Activated gamma-delta T cell treated with anti-CD3 and anti-CD28 coated beads, Interleukin-2, amount 50 U/mL, for 16 hours (primary cell): ENCODE measurements around the gene LRRC2.
A peak's percentile ranks its signal among the peaks of the same experiment; 100 is the strongest.
"Not testable (repeated sequence)": the region's sequence is repeated elsewhere in the genome, so short reads cannot be mapped to it uniquely, and the experiment has no call there.

Source experiments
- DNase-seq: peaks from one replicate; pipeline ENCODE4 v3.0.0-alpha.2; 2020; ENCODE audit warnings: low read depth

The LRRC2 gene

DNA sequence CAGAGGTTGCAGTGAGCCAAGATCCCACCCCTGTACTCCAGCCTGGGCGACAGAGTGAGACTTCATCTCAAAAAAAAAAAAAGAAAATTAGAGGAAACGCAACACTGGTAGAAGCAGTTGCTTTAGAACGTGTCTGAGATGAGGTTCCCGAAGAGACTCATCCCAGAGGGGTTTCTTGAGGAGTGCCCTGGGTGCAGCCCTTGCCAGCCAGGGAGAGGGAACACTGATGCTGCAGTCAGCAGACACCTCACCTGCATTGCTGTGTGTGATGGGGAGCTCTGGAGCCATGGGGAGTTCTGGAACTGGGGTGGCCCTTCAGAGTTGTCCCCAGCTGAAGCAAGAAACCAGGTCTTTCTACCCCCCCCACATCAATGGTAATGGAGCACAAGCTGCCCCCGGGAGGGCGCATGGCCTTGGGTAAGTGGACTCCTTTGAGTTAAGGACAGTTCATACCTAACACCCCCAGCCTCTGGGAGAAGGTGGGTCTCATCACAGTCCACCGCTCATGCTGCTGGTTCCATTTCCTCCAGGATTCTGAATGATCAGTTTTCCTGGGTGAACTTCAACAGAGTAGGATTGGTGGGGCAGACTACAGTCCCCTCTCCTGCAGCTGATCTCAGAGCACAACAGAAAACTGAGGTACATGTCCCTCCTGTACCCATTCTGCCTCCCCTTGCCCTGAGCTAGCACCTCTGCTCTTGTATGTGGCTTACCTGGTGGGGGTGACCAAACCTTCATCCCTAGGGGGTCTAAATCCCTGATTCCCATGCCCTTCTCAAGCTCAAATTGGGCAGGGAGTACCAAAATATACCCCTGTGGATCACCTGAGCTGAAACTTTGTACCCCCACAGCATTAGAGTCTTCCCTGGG lies 18.7 kb upstream of the LRRC2 start:
- DNase-seq, result no peak

DNA sequence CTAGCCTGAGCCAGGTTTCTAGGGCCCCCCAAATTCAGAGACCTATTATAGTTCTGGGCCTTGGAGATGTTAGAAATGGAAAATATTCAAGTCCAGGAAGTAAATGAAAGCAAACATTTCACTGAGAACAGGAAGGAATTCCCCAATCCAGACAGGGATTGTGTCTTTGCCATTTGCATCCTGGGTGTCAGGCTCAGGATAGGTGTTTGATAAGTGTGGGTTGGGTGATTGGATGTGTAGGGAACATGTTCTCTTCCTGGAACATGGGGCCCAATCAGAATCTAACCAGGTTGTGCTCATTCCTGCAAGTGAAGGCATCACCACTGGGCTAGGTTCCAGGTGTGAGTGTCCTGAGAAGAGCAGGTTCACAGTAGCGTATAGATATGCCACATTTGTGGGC lies 14.6 kb upstream of the LRRC2 start:
- DNase-seq, result no peak

DNA sequence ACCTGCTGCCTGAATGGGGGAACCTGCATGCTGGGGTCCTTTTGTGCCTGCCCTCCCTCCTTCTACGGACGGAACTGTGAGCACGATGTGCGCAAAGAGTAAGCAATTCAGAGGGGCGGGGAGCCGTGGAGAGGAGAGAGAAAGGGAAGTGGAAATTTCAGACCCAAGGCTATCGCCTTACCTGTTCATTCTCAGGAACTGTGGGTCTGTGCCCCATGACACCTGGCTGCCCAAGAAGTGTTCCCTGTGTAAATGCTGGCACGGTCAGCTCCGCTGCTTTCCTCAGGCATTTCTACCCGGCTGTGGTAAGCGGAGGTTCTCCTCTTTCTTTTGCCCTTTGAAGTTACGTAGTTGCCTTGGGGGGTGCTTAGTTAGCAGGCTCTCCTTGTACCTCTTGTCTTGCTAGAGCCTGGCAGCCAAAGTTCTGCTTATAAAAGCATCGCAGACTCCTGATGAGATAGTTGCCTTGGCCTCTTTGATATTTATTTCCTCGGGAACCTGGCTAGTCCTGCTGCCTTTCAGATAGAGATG lies 13.7 kb upstream of the LRRC2 start:
- no peak for DNase-seq

DNA sequence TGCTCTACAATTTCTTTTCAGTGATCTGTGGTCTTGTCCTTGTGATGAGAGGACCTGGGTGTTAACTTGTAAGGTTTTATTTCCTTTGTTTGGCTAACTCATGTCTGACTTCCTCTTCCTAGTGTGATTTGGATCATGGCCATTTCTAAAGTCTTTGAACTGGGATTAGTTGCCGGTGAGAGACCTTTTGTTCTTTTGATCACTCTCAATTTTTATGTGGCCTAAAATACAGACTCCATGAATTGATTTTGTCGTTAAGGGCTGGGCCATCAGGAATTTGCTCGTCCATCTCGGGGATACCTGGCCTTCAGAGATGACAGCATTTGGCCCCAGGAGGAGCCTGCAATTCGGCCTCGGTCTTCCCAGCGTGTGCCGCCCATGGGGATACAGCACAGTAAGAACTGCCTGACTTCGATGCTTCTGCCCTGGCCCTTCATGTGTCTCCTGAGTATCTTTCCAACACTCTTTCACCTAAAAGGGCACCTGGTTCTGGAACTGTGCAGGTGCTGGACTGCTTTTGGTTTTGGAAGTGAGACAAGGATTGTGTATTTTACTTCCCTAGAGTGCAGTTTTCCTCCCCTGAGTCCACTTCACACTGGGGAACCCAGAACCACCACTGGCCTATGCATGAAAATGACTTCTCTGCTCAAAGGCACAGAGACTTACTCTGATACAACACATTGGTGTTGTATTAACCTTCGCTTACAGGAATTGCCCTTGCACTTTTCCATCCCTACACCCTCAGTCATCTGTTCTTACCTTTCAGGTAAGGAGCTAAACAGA lies 13.1 kb upstream of the LRRC2 start:
- DNase-seq, result no peak

DNA sequence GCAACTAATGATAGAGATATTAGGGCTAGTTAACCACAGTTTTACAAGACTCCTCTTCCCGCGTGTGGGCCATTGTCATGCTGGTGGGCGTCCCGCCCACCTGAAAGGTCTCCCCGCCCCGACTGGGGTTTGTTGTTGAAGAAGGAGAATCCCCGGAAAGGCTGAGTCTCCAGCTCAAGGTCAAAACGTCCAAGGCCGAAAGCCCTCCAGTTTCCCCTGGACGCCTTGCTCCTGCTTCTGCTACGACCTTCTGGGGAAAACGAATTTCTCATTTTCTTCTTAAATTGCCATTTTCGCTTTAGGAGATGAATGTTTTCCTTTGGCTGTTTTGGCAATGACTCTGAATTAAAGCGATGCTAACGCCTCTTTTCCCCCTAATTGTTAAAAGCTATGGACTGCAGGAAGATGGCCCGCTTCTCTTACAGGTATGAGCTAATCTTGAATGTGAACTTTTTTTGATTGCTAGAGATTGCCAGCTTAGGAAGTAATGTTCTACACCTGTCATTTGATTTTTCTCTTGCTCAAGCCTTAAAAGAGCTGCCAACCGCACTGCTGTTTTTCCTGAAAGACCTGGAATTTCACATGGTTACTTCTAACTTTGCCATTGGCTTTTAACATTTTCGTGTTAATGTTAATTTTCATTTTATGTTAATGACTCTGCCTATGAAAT lies 11.6 kb upstream of the LRRC2 start:
- DNase-seq, result not testable (repeated sequence)

DNA sequence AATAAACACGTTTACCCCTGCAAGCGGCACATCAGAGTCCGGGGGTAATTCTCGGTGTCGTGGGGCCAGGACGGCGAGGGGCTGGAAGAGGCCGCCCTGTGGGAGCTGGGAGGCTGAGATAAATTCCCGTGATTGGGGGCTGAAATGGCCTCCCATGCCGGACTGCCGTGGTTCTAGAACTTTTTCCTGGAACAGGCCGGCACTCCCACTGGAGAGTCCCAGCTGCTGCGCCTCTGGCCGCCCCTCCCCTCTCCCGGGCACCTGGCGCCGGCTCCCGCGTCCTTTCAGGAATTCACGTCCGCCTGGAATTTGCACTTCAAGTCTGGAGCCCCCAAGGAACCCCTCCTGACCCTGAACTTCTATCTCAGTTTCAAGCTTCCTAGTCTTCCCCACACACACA lies 10.8 kb upstream of the LRRC2 start:
- no peak for DNase-seq

DNA sequence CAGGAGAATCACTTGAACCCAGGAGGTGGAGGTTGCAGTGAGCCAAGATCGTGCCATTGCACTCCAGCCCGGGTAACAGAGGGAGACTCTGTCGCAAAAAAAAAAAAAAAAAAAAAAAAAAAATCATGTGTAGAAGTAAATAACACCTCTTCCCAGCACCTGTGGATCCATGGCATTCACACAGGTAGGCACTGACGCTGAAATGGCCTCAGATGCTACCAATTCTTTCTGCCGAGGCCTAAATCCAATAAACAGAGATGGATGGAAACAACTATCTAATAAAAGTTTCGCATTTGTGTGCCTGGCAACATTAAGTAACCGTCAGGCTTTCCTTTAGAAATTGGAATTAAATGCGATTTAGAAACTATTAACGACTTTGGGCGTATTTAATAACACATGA lies 10.3 kb upstream of the LRRC2 start:
- DNase-seq, result no peak

DNA sequence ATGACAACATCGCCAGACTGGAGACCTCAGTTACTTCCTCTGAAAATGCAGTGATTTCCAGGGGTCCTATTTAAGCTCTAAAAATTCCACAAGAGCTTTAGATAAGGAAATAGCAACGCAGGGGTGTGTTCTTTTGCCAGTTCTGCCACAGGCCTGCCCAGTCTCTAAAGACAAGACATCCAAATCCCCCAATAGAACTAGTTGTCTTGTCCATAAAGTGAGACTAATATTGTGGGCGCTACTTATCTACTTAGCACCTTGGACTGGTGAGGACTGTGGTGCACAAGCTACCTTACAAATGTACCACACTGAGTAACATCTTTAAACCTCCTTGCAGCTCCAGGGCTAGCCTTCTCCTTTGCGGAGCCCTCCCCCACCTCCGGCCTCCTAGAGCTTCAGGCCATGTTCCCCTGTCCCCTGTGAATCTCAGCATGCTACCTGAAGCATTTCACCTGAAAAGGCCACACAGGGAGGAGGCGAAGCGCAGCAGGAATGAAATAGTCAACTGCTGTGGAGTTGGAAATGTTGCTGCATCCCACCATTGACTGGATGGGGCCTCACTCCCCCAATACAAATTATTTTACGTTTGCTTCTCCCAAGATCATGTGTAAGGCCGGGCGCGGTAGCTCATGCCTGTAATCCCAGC lies 9.6 kb upstream of the LRRC2 start:
- DNase-seq, result no peak

DNA sequence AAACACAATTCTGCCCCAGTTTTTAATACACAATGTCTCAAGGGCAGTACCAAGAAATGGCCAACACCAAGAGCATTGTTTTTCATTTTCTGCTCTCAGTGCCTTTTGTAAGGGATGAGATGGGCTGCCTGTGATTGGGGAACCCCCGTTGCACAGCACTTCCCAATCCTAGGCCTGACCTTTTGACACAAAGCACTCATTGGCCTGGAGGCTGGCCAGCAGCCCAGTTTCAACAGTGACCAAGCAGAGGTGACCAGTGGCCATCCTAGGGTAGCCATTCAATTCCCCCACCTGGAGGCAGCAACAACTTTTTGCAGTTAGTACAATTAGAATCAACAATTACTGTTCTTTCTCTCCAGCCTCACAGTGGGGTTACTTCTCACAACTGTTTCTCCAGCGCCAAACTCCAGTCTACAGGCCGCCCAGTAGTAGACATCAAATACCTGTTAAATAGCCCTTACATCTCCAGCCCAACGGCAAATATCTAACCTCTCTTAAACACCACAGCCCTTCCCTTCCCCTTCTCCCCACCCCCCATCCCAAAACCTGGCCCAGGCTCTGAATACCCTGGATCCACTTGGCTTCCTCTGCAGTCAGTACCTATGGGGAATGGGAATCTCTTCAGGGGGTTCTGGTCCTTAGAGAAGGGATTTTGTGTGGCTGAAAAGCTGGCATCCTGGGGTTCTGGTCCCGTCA lies 8.9 kb upstream of the LRRC2 start:
- DNase-seq, result no peak

DNA sequence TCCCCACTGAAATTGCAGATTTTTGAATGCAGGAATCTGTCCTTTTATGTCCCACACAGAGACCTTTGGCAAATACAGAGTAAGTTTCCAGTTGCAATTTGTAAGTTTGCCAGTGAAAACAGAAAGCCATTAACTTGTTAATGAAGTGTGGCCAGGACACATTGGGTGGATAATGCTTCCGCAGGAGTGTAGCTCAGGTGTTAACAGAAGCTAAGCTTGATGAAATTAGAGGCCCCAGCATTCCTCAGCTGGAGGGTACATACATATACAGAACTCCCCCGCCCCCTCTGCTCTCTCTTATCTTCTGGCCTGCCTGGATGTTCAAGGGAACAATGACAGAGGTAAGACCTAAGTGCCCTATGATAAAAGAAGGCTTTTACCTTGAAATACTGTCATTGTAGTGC lies 8.1 kb upstream of the LRRC2 start:
- DNase-seq, result no peak

DNA sequence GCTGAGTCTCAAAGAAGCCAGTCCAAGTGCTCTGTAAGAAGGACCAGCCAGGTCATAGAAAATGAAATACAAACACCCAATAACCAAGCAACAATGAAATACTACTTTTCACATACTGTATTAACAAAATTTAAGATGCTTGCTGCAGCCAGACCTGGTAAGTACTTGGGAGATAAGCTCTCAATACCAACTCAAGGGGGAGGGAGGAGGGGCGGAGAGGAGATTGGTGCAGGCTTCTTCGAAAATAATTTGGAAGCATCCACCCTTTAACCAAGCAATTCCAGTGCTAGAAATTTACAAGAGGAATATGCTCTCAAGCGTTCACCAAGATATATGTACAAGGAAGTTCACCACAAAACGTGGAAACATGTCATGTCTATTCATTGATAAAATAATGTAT lies 7.6 kb upstream of the LRRC2 start:
- DNase-seq, result no peak

DNA sequence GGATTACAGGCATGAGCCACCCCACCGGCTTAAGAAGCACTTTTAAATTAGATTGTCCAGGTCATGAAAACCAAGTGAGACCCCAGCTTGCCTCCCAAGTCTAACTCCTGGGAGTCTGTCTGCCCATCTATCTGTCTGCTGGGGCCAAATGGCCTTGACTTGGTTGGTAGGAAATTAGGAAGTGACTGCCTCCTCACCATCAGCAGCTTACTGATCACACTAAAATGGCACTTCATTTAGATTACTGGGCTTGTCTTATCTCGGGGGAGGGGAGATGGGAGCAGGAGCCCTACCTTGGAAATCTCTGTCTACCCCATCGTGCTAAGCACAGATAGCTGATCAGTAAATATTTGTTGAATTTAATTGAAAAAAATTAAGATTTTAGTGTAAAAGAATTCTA lies 5.6 kb upstream of the LRRC2 start:
- no peak for DNase-seq

DNA sequence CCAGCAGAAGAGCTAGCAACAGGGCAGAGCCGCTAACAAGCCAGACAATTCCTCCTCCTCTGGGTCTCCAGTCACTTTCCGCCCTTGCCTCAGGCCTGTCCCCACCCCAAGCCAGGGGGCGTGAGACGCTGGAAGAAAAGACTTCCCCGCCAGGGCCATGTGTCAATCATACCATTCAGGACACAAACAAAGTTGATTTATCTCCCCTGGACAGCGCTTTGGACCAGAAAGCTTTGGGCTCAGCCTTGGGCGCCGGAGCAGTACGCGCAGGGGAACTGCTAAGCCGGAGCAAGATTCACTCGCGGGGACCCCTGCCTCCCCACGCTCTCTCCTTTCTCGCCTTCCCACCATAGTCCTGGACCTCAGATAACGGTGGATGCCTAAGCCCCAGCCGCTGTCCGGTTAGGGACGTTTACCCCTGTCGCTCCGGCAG lies 479 bp downstream of the LRRC2 start:
- DNase-seq, result no peak

DNA sequence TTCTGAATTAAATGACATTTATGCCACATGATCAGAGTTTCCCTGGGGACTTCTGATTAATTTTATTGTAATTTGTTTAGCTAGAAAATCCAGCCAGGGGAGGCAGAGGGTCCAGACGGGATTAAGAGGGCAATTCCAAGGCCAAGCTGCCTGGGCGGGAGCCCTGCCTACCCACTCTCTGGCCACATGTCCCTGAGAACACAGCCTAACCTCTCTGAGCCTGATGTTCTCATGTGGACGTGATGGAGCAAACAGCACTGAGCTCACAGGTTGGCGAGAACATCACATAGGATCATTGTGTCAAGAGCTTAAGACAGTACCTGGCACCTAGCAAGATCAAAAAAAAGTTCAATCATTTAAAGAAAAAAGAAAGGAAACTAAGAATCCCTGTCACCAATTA lies 1.0 kb downstream of the LRRC2 start:
- DNase-seq, result no peak

DNA sequence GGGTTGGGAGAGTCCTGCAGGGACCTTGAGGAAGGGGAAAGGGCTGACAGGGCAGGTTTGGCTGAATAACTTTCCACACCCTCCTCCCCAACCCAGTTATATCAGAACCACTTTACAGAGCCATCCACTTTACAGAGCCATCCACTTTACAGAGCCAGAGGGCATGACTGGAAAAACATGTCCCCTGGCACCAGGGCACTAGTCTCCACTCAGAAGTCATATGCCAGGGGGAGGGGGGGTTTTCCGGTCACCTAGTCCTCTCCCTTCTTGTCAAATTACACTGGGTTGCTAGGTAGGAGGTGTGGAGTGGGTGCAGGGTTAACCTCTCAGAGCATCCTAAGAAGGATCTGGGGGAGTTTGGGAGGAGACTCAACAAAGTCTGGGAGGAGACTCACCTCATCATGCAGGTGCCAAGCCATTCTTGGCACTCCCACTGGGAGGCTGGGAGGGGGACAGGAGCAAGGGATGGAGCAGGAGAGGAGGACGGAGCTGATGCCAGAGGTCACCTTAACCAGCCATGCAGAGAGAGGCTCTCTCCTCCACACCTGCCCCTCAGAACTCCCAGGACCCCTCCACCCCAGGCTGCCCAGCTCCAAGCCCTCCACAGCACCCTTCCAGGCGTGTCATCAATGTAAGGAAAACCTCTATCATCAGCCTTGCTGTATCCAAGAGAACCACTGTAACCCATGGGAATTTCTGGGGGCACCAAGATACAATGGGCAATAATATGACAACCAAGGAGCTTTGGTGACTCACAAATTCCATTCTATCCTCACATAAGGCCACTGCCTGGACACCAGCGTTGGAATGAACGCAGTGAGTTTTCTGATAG lies 1.7 kb downstream of the LRRC2 start:
- no peak for DNase-seq

DNA sequence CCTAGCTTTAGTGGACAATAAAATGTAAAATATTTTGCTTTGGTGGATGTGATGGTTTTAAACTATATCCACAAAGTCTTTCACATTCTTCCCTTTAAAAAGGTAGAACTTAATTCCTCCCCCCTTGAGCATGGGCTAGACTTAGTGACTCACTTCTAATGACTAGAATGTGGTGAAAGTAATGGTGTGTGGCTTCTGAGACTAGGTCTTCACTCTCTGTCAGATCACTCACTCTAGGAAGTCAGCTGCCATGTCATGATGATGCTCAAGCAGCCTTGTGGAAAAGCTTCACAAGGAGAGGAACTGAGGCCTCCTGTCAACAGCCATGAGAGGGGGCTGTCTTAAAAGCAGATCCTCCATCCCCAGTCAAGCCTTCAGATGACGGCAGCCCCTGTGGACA lies 4.2 kb downstream of the LRRC2 start:
- no peak for DNase-seq

DNA sequence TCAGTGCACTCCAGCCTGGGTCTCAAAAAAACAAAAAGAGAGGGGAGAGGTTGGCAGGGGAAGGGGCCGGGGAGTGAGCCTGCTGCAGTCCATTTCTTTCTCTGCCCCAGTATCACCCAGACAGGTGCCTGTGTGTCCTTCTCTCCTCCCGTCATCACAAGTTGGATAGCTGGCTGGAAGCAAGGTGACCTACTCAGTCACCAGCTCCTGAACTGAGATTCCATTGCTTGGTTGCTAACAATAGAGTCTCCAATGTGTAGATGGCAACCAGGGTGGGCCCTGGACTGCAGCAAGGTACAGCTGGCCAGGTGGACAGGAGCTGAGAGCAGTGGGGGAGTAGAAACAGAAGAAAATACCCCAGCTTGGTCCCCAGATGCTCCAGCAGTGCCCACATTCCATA lies 4.6 kb downstream of the LRRC2 start:
- DNase-seq, result no peak

DNA sequence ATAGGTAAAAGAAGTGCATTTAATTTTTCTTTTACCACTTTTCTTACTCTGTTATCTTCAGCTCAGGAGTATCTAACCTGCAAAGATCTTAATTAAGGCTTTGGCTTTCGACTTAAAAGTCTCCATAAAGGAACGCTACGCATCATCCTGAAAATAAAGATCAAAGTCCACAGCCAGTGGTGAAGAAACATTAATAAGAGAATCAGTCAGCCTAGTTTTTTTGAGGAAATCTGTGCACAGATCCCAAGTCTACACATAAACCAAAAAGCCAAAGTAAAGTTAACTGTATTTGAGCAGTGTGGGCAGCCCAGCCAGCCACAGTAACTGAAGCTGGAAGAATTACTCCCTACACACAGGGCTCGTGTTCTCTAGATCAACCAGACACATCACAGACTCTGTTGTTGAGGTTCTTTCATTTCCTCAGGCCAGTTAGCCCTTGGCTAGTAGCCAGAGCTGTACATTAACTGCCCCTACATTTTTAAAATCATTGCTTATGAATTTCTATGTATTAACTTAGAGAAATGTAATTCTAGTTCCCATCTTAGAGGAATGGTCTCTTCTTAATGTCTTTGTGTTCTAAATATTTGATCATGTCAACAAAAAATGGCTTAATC lies 6.9 kb downstream of the LRRC2 start:
- no peak for DNase-seq

DNA sequence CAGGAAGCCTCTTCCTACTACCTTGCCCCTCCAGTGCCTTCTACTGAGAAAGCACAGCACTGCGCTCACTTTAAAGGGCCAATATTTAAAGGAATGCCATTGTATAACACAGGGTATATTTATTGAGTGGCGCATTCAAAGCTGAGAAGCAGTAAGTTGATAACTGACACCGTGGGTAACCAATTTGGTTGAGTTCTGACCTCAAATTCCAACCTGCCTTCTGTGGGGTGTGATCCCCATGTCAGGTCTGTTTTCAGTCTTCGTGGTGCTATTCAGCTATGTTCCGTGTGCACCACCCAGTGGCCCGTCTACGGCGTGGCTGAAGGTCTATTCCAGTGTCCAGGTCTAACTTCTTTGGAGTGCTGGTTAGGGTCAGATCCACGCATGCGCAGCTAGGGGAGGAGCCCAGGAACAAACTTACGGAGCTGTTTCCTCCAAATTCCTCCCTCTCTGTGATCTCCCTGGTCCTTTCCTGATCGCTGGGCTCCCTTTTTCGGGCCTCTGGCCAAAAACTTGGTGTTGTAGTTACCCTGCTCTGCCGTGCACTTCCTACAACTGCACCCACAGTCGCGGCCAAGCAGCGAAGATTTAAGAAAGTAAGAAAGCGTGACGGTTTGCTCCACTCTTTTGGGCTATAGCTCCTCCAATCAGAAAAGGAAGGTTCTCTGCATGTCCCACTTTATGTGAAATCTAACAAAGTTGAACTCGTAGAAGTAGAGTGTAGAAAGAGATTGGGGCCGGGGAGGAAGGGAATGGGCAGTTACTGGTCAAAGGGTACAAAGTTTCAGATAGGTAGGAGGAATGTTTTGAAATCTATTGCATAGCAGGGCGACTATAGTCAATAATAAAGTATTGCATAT lies 7.7 kb downstream of the LRRC2 start:
- peak; percentile 52 for DNase-seq
